Upper lobe of left lung (tissue), 4 donors: ENCODE measurements around the gene RRAS2.

Source experiments
- CTCF ChIP-seq, 6 experiments: fragments of 450-650 bp in 4 of 6; fragments of 200-600 bp in 2 of 6; sonication (generic) in 2 of 6; IDR thresholded peaks; one replicate each; pipeline ENCODE4 v1.5.1; 2016 to 2019; ENCODE audit warnings: antibody characterized with exemption in 6 of 6
- EP300 ChIP-seq, 4 donors: sonication (generic); formaldehyde crosslinking; IDR thresholded peaks; one replicate each; pipeline ENCODE4 v1.5.1; 2017; ENCODE audit warnings: antibody characterized with exemption in 4 of 4, control low read depth in 2 of 4
- POLR2A ChIP-seq, 4 donors: fragments of 450-650 bp; IDR thresholded peaks; one replicate each; pipeline ENCODE4 v1.5.1; 2016 to 2017; ENCODE audit warnings: antibody characterized with exemption in 4 of 4, mild to moderate bottlenecking in 2 of 4
- POLR2AphosphoS5 ChIP-seq, 2 donors: sonication (generic); formaldehyde crosslinking; IDR thresholded peaks; one replicate each; pipeline ENCODE4 v1.5.1; 2017; ENCODE audit warnings: antibody characterized with exemption in 2 of 2

GRCh38 chr11:14318581-14318981 is 40.4 kb downstream of the RRAS2 start:
- TF ChIP-seq POLR2A (IDR thresholded peaks at IDR 0.05) (no peak), CTCF (IDR thresholded peaks at IDR 0.05) (no peak), EP300 (IDR thresholded peaks at IDR 0.05) (no peak), POLR2AphosphoS5 (IDR thresholded peaks at IDR 0.05) (no peak)
